Measurements from ENCODE around the gene TMEM255B.
"Not testable (repeated sequence)": the region's sequence is repeated elsewhere in the genome, so short reads cannot be mapped to it uniquely, and the experiment has no call there.

The TMEM255B gene

GRCh38 chr13:113783200-113783881 lies 24.3 kb downstream of the TMEM255B start:
- H3K36me3 ChIP-seq (ENCODE audit: control insufficient read depth in 2 of 2, insufficient read depth in 2 of 2, low read length in 2 of 2), result no peaks in the 10 kb centered on the region
- H3K27me3 ChIP-seq (ENCODE audit: control insufficient read depth in 1 of 2, insufficient read depth in 2 of 2, low read length in 2 of 2), result peaks cover 0 to 2% of the 10 kb centered on the region in 2 donors
- H3K9ac ChIP-seq (ENCODE audit: low read length in 2 of 2), result no peak overlapping the region
- H3K4me3 ChIP-seq (ENCODE audit: low read length in 2 of 2), result no peak overlapping the region
- no peaks in the 10 kb centered on the region for H3K4me1 ChIP-seq (ENCODE audit: control insufficient read depth, insufficient read depth, low read length)
- no peak overlapping the region for H3K27ac ChIP-seq (ENCODE audit: low read length)
- H3K9me3 ChIP-seq (ENCODE audit: control insufficient read depth in 2 of 2, low read length in 2 of 2), result no peaks in the 10 kb centered on the region

- Histone ChIP-seq H3K27ac (ENCODE audit: low read length) (no peak overlapping the region), H3K4me1 (ENCODE audit: control insufficient read depth, insufficient read depth, low read length) (no peaks in the 10 kb centered on the region), H3K4me3 (ENCODE audit: low read length in 2 of 2) (no peak overlapping the region), H3K27me3 (ENCODE audit: control insufficient read depth in 1 of 2, insufficient read depth in 2 of 2, low read length in 2 of 2) (peaks cover 0 to 2% of the 10 kb centered on the region in 2 donors), H3K9me3 (ENCODE audit: control insufficient read depth in 2 of 2, low read length in 2 of 2) (no peaks in the 10 kb centered on the region), H3K9ac (ENCODE audit: low read length in 2 of 2) (no peak overlapping the region), H3K36me3 (ENCODE audit: control insufficient read depth in 2 of 2, insufficient read depth in 2 of 2, low read length in 2 of 2) (no peaks in the 10 kb centered on the region)
Measured at GRCh38 chr13:113783966-113784644, 25.1 kb downstream of the TMEM255B start.

- Histone ChIP-seq H3K9ac (ENCODE audit: low read length in 2 of 2) (no peak overlapping the region), H3K27me3 (ENCODE audit: control insufficient read depth in 1 of 2, insufficient read depth in 2 of 2, low read length in 2 of 2) (peaks cover 0 to 2% of the 10 kb centered on the region in 2 donors), H3K4me3 (ENCODE audit: low read length in 2 of 2) (no peak overlapping the region), H3K27ac (ENCODE audit: low read length) (no peak overlapping the region), H3K36me3 (ENCODE audit: control insufficient read depth in 2 of 2, insufficient read depth in 2 of 2, low read length in 2 of 2) (no peaks in the 10 kb centered on the region), H3K4me1 (ENCODE audit: control insufficient read depth, insufficient read depth, low read length) (no peaks in the 10 kb centered on the region), H3K9me3 (ENCODE audit: control insufficient read depth in 2 of 2, low read length in 2 of 2) (no peaks in the 10 kb centered on the region)
Measured at GRCh38 chr13:113784645-113785024, 25.6 kb downstream of the TMEM255B start.

- H3K9me3 ChIP-seq (ENCODE audit: control insufficient read depth in 2 of 2, low read length in 2 of 2), result no peaks in the 10 kb centered on the region
- no peaks in the 10 kb centered on the region for H3K4me1 ChIP-seq (ENCODE audit: control insufficient read depth, insufficient read depth, low read length)
- H3K4me3 ChIP-seq (ENCODE audit: low read length in 2 of 2), result no peak overlapping the region
- H3K27me3 ChIP-seq (ENCODE audit: control insufficient read depth in 1 of 2, insufficient read depth in 2 of 2, low read length in 2 of 2), result peaks cover 0 to 2% of the 10 kb centered on the region in 2 donors
- no peak overlapping the region for H3K9ac ChIP-seq (ENCODE audit: low read length in 2 of 2)
- no peaks in the 10 kb centered on the region for H3K36me3 ChIP-seq (ENCODE audit: control insufficient read depth in 2 of 2, insufficient read depth in 2 of 2, low read length in 2 of 2)
- H3K27ac ChIP-seq (ENCODE audit: low read length), result no peak overlapping the region
Measured at GRCh38 chr13:113785051-113786010, 26.3 kb downstream of the TMEM255B start.

GRCh38 chr13:113786262-113786841 lies 27.3 kb downstream of the TMEM255B start:
- no peak overlapping the region for H3K9ac ChIP-seq (ENCODE audit: low read length in 2 of 2)
- no peaks in the 10 kb centered on the region for H3K9me3 ChIP-seq (ENCODE audit: control insufficient read depth in 2 of 2, low read length in 2 of 2)
- H3K4me1 ChIP-seq (ENCODE audit: control insufficient read depth, insufficient read depth, low read length), result no peaks in the 10 kb centered on the region
- H3K4me3 ChIP-seq (ENCODE audit: low read length in 2 of 2), result no peak overlapping the region
- no peak overlapping the region for H3K27ac ChIP-seq (ENCODE audit: low read length)
- no peaks in the 10 kb centered on the region for H3K36me3 ChIP-seq (ENCODE audit: control insufficient read depth in 2 of 2, insufficient read depth in 2 of 2, low read length in 2 of 2)
- H3K27me3 ChIP-seq (ENCODE audit: control insufficient read depth in 1 of 2, insufficient read depth in 2 of 2, low read length in 2 of 2), result peaks cover 0 to 2% of the 10 kb centered on the region in 2 donors

- no peaks in the 10 kb centered on the region for H3K9me3 ChIP-seq (ENCODE audit: control insufficient read depth in 2 of 2, low read length in 2 of 2)
- no peaks in the 10 kb centered on the region for H3K36me3 ChIP-seq (ENCODE audit: control insufficient read depth in 2 of 2, insufficient read depth in 2 of 2, low read length in 2 of 2)
- H3K4me3 ChIP-seq (ENCODE audit: low read length in 2 of 2), result no peak overlapping the region
- H3K9ac ChIP-seq (ENCODE audit: low read length in 2 of 2), result no peak overlapping the region
- peaks cover 0 to 2% of the 10 kb centered on the region in 2 donors for H3K27me3 ChIP-seq (ENCODE audit: control insufficient read depth in 1 of 2, insufficient read depth in 2 of 2, low read length in 2 of 2)
- H3K27ac ChIP-seq (ENCODE audit: low read length), result no peak overlapping the region
- no peaks in the 10 kb centered on the region for H3K4me1 ChIP-seq (ENCODE audit: control insufficient read depth, insufficient read depth, low read length)
Measured at GRCh38 chr13:113787694-113788093, 28.7 kb downstream of the TMEM255B start.

GRCh38 chr13:113788413-113789135 lies 29.5 kb downstream of the TMEM255B start:
- no peaks in the 10 kb centered on the region for H3K4me1 ChIP-seq (ENCODE audit: control insufficient read depth, insufficient read depth, low read length)
- H3K9me3 ChIP-seq (ENCODE audit: control insufficient read depth in 2 of 2, low read length in 2 of 2), result no peaks in the 10 kb centered on the region
- no peak overlapping the region for H3K4me3 ChIP-seq (ENCODE audit: low read length in 2 of 2)
- H3K9ac ChIP-seq (ENCODE audit: low read length in 2 of 2), result no peak overlapping the region
- H3K27me3 ChIP-seq (ENCODE audit: control insufficient read depth in 1 of 2, insufficient read depth in 2 of 2, low read length in 2 of 2), result peaks cover 0 to 5% of the 10 kb centered on the region in 2 donors
- H3K27ac ChIP-seq (ENCODE audit: low read length), result no peak overlapping the region
- no peaks in the 10 kb centered on the region for H3K36me3 ChIP-seq (ENCODE audit: control insufficient read depth in 2 of 2, insufficient read depth in 2 of 2, low read length in 2 of 2)

GRCh38 chr13:113789167-113789566 lies 30.1 kb downstream of the TMEM255B start:
- Histone ChIP-seq H3K27me3 (ENCODE audit: control insufficient read depth in 1 of 2, insufficient read depth in 2 of 2, low read length in 2 of 2) (peaks cover 0 to 5% of the 10 kb centered on the region in 2 donors), H3K27ac (ENCODE audit: low read length) (no peak overlapping the region), H3K36me3 (ENCODE audit: control insufficient read depth in 2 of 2, insufficient read depth in 2 of 2, low read length in 2 of 2) (no peaks in the 10 kb centered on the region), H3K9me3 (ENCODE audit: control insufficient read depth in 2 of 2, low read length in 2 of 2) (no peaks in the 10 kb centered on the region), H3K4me1 (ENCODE audit: control insufficient read depth, insufficient read depth, low read length) (no peaks in the 10 kb centered on the region), H3K4me3 (ENCODE audit: low read length in 2 of 2) (no peak overlapping the region), H3K9ac (ENCODE audit: low read length in 2 of 2) (no peak overlapping the region)

GRCh38 chr13:113789931-113790330 lies 30.9 kb downstream of the TMEM255B start:
- H3K27ac ChIP-seq (ENCODE audit: low read length); H3K9ac ChIP-seq (ENCODE audit: low read length in 2 of 2); H3K9me3 ChIP-seq (ENCODE audit: control insufficient read depth in 2 of 2, low read length in 2 of 2); H3K4me1 ChIP-seq (ENCODE audit: control insufficient read depth, insufficient read depth, low read length); H3K4me3 ChIP-seq (ENCODE audit: low read length in 2 of 2); H3K27me3 ChIP-seq (ENCODE audit: control insufficient read depth in 1 of 2, insufficient read depth in 2 of 2, low read length in 2 of 2); H3K36me3 ChIP-seq (ENCODE audit: control insufficient read depth in 2 of 2, insufficient read depth in 2 of 2, low read length in 2 of 2): not testable (repeated sequence)

GRCh38 chr13:113791226-113791625 lies 32.2 kb downstream of the TMEM255B start:
- H3K4me3 ChIP-seq (ENCODE audit: low read length in 2 of 2), result no peak overlapping the region
- no peak overlapping the region for H3K9ac ChIP-seq (ENCODE audit: low read length in 2 of 2)
- H3K27me3 ChIP-seq (ENCODE audit: control insufficient read depth in 1 of 2, insufficient read depth in 2 of 2, low read length in 2 of 2), result peaks cover 0 to 10% of the 10 kb centered on the region in 2 donors
- H3K4me1 ChIP-seq (ENCODE audit: control insufficient read depth, insufficient read depth, low read length), result no peaks in the 10 kb centered on the region
- H3K36me3 ChIP-seq (ENCODE audit: control insufficient read depth in 2 of 2, insufficient read depth in 2 of 2, low read length in 2 of 2), result no peaks in the 10 kb centered on the region
- H3K27ac ChIP-seq (ENCODE audit: low read length), result no peak overlapping the region
- H3K9me3 ChIP-seq (ENCODE audit: control insufficient read depth in 2 of 2, low read length in 2 of 2), result no peaks in the 10 kb centered on the region

Measured in stomach smooth muscle (tissue), 2 donors.